NCI-H2196 treated with DMSO at 0.1 percent for 48 hours (cell line): ENCODE data around the gene PHF11.
"Not testable (repeated sequence)": the region's sequence is repeated elsewhere in the genome, so short reads cannot be mapped to it uniquely, and the experiment has no call there.

Source experiments
- DNase-seq: peaks from one replicate; lab custom pipeline; 2025; ENCODE audit not compliant: unreplicated experiment; lab: John Stamatoyannopoulos, UW

The PHF11 gene

DNA sequence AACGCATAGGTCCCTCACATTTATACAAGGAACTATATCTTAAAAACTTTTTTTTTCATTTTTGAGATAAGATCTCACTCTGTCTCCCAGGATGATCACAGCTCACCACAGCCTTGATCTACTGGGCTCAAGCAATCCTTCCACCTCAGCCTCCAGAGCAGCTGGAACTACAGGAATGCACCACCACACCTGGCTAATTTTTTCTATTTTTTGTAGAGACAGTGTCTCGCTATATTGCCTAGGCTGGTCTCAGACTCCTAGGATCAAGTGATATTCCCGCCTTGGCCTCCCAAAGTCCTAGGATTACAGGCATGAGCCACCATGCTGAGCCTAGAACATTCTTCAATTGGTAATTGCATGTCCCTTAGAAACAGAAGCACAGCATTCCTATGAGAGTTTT lies 47.9 kb downstream of the PHF11 start:
- no peak for DNase-seq

DNA sequence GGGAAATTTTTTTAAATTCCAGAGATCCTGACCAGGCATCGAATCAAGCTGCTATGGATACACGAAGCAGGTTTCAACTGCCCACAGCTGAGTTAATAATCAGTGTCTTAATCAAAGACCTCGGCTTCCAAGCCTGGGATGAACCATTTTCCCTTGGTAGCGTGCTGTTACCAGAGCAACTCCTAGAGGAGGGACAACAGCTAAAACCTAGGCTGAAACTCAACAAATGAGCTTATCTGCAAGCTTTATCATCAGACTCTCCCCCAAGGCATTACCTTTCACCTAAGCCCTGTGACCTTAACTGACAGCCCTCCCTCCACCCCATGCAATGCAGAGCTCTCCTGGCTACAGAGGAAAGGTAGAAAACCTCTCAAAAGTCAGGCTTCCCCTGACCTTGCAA lies 49.9 kb downstream of the PHF11 start:
- DNase-seq = no peak

DNA sequence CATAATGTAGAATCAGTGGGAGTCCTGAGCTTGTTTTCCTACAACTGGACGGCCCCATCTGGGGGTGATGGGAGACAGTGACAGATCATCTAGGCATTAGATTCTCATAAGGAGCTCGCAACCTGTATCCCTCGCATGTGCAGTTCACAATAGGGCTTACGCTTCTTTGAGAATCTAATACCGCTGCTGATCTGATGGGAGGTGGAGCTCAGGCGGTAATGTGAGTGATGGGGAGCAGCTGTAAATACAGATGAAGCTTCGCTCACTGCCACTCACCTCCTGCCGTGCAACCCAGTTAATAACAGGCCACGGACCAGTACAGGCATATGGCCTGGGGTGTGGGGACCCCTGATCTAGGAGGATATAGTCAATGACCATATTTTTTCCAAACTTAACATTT lies 50.8 kb downstream of the PHF11 start:
- no peak for DNase-seq

DNA sequence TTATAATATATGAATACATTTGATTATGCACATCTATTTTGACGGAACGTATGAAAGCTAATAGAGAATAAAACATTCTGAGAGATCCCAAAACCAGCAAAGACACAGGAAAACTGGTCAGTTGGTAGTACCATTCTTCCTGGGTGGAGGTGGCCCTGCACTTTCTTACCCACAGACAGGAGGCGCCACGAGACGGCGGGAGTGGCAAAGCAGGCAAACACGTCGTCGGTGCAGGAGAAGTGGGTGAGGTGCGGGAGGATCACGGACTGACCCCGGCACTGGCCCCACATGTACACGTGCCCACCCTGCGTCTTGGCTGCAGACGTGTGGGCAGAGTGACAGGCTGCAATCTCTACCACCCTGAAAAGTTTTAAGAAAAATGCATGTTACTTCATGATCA lies 53.5 kb downstream of the PHF11 start:
- DNase-seq = no peak

DNA sequence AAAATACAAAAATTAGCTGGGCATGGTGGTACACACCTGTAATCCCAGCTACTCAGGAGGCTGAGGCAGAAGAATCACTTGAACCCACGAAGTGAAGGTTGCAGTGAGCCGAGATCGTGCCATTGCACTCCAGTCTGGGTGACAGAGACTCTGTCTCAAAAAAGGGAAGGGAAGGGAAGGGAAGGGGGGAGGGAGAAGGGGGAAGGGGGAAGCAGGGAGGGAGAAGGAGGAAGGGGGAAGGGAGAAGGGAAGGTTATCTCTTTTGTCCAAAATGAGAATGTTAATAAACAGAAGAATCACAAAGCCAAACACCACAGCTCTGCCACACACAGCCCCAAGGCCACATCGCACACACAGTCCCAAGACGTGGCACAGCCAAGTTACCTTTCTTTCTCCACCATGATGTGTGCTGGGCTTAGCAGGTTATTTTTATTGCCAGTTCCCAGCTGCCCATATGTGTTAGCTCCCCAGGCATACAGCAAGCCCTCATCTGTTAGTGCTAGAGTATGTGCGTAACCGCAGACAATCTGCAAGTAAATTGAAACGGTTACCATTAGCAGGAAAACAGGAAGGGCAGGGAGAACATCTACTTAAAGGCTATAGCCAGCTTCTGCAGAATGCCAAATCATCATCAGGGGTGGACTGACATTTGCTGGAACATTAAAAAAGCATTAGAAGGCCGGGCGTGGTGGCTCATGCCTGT lies 55.3 kb downstream of the PHF11 start:
- no peak for DNase-seq

DNA sequence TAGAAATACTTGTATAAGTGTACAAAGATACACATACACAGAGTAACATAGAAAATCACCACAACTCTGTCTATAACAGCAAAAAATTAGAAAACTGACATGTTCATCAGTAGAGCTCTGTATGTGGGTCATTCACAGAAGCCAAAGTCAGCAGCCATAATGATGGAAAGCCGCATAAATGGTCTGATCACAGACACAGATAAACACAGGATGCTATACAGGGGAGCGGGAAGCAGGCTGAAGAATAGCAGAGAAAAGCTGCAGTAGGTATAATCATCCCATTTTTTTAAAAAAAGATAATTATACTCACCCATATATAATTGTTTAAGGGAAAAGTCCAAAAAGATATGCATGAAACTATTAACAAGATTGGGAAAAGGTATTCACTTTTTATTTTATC lies 58.1 kb downstream of the PHF11 start:
- DNase-seq = no peak

DNA sequence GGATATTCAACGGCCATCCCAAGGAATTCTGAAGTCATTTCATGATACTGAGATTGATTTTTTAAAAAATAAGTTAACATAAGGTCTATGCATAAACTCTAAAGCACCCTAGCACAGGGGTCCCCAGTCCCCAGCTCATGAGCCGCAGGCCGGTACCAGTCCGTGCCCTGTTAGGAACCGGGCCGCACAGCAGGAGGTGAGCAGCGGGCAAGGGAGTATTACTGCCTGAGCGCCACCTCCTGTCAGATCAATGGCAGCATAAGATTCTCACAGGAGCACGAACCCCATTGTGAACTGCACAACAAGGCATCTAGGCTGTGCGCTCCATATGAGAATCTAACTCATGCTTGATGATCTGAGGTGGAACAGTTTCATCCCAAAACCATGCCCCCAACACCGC lies 58.6 kb downstream of the PHF11 start:
- no peak for DNase-seq

DNA sequence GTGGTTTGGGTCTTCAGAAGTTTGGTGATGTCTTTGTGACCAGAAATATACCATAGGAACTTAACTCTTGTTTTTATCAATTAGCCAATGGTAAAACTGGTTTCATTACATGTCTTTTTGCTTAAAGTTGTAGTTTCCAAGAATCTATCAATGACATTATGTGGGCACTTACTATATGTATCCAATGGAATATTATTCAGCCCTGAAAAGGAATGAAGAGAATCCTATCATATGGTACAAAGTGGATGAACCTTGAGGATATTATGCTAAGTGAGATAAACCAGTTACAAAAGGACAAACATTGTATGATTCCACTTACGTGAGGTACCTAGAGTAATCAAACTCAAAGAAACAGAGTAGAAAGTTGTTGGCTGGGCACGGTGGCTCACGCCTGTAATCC lies 63.3 kb downstream of the PHF11 start:
- no peak for DNase-seq

DNA sequence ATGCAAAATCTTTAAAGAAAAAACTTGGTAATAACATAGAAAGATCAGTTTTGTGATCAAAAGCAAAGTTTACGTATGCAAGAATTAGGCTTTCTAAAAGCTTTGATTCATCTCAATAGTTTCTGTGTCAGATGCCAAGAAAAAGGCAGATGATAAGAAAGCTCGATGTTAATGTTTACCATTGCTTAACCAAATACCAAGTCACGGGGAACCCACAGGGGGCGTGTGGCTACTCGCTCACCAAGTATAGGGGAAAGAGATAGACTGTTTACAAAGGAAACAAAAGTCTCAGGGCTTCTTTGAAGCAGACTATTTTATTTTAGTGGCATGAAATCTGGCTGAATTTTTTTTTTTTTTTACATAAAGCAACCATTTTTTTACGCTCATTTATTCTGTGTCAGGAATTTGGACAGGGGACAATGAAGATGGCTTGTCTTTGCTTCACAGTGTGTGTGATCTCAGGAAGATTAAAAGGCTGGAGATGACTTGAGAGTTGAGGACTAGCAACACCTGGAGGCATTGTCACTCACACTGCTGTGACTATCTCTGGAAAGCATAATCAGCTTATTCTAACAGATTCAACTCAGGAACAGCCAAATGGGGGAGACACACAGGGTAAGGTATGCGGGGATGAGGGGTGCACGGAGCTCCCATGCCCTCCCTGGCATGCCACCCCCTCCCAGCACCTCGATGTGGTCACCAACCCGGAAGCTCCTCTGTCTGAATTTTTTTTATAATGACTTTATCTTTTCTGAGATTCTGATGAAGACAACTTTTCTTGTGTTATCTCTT lies 64.7 kb downstream of the PHF11 start:
- no peak for DNase-seq

DNA sequence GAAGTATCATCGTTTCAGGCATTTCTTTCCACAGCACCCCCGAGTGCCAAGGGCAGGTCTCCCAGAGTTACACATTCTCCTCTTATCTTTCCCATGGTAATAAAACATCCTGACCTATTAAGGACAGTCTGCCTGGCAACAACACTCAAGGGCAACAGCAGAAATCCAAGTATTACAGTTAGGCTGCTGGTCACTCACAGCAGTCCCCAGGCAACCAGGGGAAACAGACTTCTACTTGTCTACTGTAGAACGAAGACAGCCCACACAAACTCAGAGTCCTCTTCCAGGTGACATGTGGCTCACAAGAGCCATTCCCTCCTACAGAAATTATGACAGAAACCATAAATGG lies 65.3 kb downstream of the PHF11 start:
- no peak for DNase-seq

DNA sequence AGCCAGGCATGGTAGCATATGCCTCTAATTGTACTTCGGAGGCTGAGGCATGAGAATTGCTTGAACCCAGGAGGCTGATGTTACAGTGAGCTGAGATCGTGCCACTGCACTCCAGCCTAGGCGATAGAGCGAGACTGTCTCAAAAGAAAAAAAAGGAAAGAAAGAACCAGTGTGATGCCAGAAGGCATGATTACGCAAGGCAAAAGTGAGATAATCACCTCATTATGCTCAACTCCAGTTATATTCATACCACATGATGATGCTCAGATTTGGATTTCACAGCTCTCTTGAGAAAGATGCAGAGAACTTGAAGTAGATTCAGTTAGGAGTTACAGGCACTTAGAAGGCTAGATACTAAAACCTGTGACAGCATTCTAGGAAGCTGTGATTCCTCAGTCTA lies 67.8 kb downstream of the PHF11 start:
- DNase-seq = no peak

DNA sequence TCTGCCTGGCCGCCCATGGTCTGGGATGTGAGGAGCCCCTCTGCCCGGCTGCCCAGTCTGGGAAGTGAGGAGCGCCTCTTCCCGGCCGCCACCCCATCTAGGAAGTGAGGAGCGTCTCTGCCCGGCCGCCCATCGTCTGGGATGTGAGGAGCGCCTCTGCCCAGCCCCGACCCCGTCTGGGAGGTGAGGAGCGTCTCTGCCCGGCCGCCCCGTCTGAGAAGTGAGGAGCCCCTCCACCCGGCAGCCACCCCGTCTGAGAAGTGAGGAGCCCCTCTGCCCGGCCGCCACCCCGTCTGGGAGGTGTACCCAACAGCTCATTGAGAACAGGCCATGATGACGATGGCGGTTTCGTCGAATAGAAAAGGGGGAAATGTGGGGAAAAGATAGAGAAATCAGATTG lies 69.7 kb downstream of the PHF11 start:
- DNase-seq = not testable (repeated sequence)

DNA sequence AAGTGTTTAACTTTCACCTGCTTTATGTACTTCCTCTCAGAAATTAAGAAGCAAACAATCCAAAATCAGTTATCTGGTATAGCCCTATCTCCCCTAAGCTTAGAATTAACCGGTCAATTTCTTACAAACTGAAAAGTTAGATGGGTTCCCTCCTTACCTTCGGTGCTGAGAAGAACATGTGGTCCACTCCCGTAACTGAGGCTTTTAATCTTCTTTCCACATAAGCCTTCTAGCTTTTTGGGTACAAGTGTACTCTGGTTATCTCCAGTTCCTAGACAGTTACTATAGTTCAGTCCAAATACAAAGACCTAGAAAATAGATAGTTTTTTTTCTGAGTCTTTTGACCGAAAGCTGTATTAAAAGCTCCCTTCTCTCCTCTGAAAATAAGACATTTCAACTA lies 70.7 kb downstream of the PHF11 start:
- no peak for DNase-seq

DNA sequence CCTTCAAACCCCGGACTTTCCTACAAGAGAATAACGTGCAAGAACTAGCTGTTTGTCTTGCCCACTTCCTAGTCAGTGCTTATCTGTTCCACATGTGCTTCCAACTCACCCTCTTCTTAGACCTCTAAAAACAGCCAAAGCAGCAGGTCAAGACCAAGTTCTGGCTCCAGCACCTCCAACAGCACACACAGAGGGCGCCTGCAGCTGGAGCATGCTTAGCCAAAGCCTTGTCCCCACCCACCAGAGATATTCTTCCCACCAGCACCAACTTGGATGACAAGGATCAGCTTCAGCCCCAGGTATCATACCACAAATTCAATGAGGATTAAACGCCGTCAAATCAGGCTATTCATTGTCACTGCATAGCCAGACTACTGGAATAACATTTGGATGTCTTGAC lies 71.7 kb downstream of the PHF11 start:
- no peak for DNase-seq

DNA sequence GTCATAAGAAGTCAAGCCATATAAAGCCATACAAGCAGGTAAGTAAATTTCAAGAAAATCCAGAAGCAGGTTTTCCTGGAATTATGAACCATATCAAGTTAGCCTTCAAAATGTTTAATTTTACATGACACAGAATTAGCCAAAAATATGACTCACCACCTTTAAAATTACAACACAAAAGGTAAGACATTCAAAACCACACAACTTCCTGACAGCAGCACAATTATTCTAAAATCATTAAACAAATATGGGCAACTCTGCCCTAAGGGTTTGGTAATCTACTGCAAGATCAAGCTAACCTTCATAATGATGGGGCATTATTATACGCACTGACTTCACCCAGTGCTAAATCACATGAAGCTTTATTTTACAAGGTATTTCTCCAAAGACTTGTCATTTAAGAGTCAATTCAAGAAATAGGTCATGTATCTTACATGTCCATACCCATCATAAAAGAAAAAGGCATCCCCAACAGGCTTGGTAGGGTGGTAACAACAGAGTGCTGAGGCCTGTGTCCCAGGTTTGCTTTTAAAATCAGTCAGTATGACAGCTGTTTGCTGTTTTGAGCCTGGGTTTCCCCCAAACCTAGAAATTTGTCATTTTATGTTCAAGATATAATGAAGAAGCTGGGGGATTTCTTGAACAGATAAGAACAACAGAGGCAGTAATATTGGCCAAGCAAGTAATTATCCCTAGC lies 74.4 kb downstream of the PHF11 start:
- no peak for DNase-seq

DNA sequence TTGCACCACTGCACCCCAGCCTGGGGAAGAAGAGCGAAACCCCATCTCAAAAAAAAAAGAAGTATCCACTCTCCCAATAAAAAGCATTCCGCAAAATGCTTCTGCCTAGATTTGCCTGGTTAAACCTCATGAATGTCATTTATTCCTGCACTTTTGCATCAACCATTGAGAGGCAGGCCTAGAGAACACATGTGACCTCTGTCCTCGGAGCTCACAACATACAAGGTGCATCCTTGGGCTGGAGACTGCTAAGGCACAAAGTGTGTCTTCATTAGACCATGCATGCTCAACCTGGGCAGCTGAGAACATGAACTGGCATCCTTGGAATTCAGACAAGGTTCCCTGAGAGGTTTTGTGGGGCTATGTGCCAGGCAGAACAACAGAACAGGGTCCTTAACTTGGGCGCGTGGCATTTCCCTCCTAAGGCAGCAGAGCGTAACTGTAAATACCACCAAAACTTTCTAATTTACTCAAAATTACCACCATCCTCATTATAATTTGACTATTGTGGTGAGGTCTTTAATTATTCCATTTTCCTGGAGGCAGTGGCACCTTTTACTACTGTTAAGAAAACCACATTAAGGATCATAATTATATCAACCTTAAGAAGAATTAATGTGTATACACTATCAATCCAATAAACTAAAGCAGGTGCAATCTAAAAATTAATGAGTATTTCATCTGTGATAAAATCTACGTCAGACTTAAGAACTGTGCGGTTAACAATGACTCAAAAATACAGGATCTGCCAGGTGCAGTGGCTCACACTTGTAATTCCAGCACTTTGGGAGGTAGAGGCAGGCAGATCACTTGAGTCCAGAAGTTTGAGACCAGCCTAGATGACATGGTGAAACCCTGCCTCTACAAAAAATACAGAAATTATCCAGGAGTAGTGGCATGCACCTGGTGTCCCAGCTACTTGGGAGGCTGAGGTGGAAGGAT lies 75.8 kb downstream of the PHF11 start:
- DNase-seq = no peak
